HepG2 (cell line): ENCODE data around the gene FAM53B.
"Not testable (repeated sequence)": the region's sequence is repeated elsewhere in the genome, so short reads cannot be mapped to it uniquely, and the experiment has no call there.

ENCODE experiments used
- ARHGAP35 ChIP-seq: sonication (generic); formaldehyde crosslinking; IDR thresholded peaks from 2 replicates; pipeline ENCODE4 v1.9.0; 2022; ENCODE audit warnings: mild to moderate bottlenecking, inconsistent platforms, moderate library complexity, missing genetic modification reagents, borderline replicate concordance
- ARID3A ChIP-seq: IDR thresholded peaks from 2 replicates; pipeline ENCODE4 v1.6.1; 2012; ENCODE audit warnings: low read depth, low read length, improper control_type of control experiment
- CTCF ChIP-seq: sonication (generic); formaldehyde crosslinking; IDR thresholded peaks from 2 replicates; pipeline ENCODE4 v1.5.0; 2020; ENCODE audit warnings: mild to moderate bottlenecking, missing genetic modification reagents, moderate library complexity
- E2F5 ChIP-seq: sonication (generic); formaldehyde crosslinking; conservative IDR thresholded peaks from 2 replicates; pipeline ENCODE4 v1.4.0; 2020; ENCODE audit warnings: missing genetic modification reagents
- KMT2B ChIP-seq: IDR thresholded peaks from 2 replicates; pipeline ENCODE4 v1.6.1; 2016; ENCODE audit warnings: missing genetic modification reagents, missing compliant biosample characterization
- RFXAP ChIP-seq: sonication (generic); formaldehyde crosslinking; IDR thresholded peaks from 2 replicates; pipeline ENCODE4 v1.4.0; 2020; ENCODE audit warnings: missing genetic modification reagents, borderline replicate concordance
- THYN1 ChIP-seq: sonication (generic); formaldehyde crosslinking; IDR thresholded peaks from 2 replicates; pipeline ENCODE4 v1.8.1; 2023; ENCODE audit warnings: low read depth, mild to moderate bottlenecking, moderate library complexity, missing genetic modification reagents, borderline replicate concordance
- USF2 ChIP-seq, 2 experiments: sonication (generic) in 1 of 2; formaldehyde crosslinking in 1 of 2; IDR thresholded peaks; 2 replicates each; pipeline versions ENCODE4 v1.5.1 to v1.6.1; 2011 to 2020; ENCODE audit warnings: borderline replicate concordance in 1 of 2, low read depth in 1 of 2, low read length in 1 of 2, mild to moderate bottlenecking in 1 of 2, missing genetic modification reagents in 1 of 2, moderate library complexity in 1 of 2
- ZNF615 ChIP-seq: sonication (generic); formaldehyde crosslinking; IDR thresholded peaks from 2 replicates; pipeline ENCODE4 v1.5.0; 2020; ENCODE audit warnings: mild to moderate bottlenecking, missing genetic modification reagents, borderline replicate concordance

- not testable (repeated sequence) for TF ChIP-seq ZNF615 (CRISPR knock-in tag); CTCF (CRISPR knock-in tag); KMT2B; ARID3A; USF2 (IDR thresholded peaks at IDR 0.05; ENCODE audit: low read depth, low read length); USF2 (CRISPR knock-in tag; IDR thresholded peaks at IDR 0.05; ENCODE audit: borderline replicate concordance); E2F5 (CRISPR knock-in tag); THYN1 (CRISPR knock-in tag); RFXAP; ARHGAP35
Observed at GRCh38 chr10:124746447-124746846, 2.3 kb upstream of the FAM53B start.
